WERI-Rb-1 (cell line): ENCODE data around the gene CNTNAP2.

Experiments
- DNase-seq: peaks from one replicate; pipeline ENCODE4 v3.0.0-alpha.2; 2020
- H3K27ac ChIP-seq: fragments of 250-450 bp; sonication (Bioruptor Pico); 2 replicates; pipeline ENCODE4 v1.5.1; 2020; ENCODE audit warnings: mild to moderate bottlenecking, moderate library complexity
- H3K27me3 ChIP-seq: fragments of 250-450 bp; sonication (Bioruptor Pico); 2 replicates; pipeline ENCODE4 v1.5.1; 2021; ENCODE audit warnings: mild to moderate bottlenecking, low read depth, moderate library complexity; ENCODE audit not compliant: insufficient read depth, severe bottlenecking
- H3K36me3 ChIP-seq: fragments of 250-450 bp; sonication (Bioruptor Pico); 2 replicates; pipeline ENCODE4 v1.5.1; 2020; ENCODE audit warnings: mild to moderate bottlenecking, moderate library complexity
- H3K4me3 ChIP-seq: 2 replicates; pipeline ENCODE4 v1.5.1; 2011; ENCODE audit warnings: low read depth, mild to moderate bottlenecking, control low read depth, low read length
- H3K9me3 ChIP-seq: fragments of 250-450 bp; sonication (Bioruptor Pico); 2 replicates; pipeline ENCODE4 v1.5.1; 2021; ENCODE audit warnings: mild to moderate bottlenecking, moderate library complexity; ENCODE audit not compliant: severe bottlenecking
- TF ChIP-seq, protein P1 (sequence below): IDR thresholded peaks from 2 replicates; pipeline ENCODE4 v1.5.1; 2011; ENCODE audit warnings: low read depth, mild to moderate bottlenecking, control low read depth, inconsistent platforms, low read length

CNTNAP2 gene

GRCh38 chr7:146791344-146792285 lies 675.0 kb downstream of the CNTNAP2 start:
- Histone ChIP-seq H3K27ac (no peak overlapping the region), H3K27me3 (no peaks in the 10 kb centered on the region), H3K9me3 (no peaks in the 10 kb centered on the region), H3K36me3 (no peaks in the 10 kb centered on the region), H3K4me3 (no peak overlapping the region)
- TF ChIP-seq, protein P1, sequence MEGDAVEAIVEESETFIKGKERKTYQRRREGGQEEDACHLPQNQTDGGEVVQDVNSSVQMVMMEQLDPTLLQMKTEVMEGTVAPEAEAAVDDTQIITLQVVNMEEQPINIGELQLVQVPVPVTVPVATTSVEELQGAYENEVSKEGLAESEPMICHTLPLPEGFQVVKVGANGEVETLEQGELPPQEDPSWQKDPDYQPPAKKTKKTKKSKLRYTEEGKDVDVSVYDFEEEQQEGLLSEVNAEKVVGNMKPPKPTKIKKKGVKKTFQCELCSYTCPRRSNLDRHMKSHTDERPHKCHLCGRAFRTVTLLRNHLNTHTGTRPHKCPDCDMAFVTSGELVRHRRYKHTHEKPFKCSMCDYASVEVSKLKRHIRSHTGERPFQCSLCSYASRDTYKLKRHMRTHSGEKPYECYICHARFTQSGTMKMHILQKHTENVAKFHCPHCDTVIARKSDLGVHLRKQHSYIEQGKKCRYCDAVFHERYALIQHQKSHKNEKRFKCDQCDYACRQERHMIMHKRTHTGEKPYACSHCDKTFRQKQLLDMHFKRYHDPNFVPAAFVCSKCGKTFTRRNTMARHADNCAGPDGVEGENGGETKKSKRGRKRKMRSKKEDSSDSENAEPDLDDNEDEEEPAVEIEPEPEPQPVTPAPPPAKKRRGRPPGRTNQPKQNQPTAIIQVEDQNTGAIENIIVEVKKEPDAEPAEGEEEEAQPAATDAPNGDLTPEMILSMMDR = no peak
- DNase-seq = no peak

- Histone ChIP-seq H3K27me3 (no peaks in the 10 kb centered on the region), H3K9me3 (no peaks in the 10 kb centered on the region), H3K27ac (no peak overlapping the region), H3K36me3 (no peaks in the 10 kb centered on the region), H3K4me3 (no peak overlapping the region)
- no peak for DNase-seq
- TF ChIP-seq, protein P1 = no peak
Observed at GRCh38 chr7:146804620-146805019, 688.0 kb downstream of the CNTNAP2 start.

- TF ChIP-seq, protein P1 = no peak
Observed at GRCh38 chr7:146805082-146805481, 688.5 kb downstream of the CNTNAP2 start.

GRCh38 chr7:146826329-146826728 lies 709.7 kb downstream of the CNTNAP2 start:
- TF ChIP-seq, protein P1 = no peak
- Histone ChIP-seq H3K4me3 (no peak overlapping the region), H3K27me3 (no peaks in the 10 kb centered on the region), H3K9me3 (no peaks in the 10 kb centered on the region), H3K27ac (no peak overlapping the region), H3K36me3 (no peaks in the 10 kb centered on the region)
- no peak for DNase-seq

More at GRCh38 chr7:146805082-146805481, 688.5 kb downstream of the CNTNAP2 start:
- Histone ChIP-seq H3K36me3 (no peaks in the 10 kb centered on the region), H3K27me3 (no peaks in the 10 kb centered on the region), H3K4me3 (no peak overlapping the region), H3K9me3 (no peaks in the 10 kb centered on the region), H3K27ac (no peak overlapping the region)
- no peak for DNase-seq

GRCh38 chr7:146830686-146831085 lies 714.1 kb downstream of the CNTNAP2 start:
- Histone ChIP-seq H3K27me3 (no peaks in the 10 kb centered on the region), H3K9me3 (no peaks in the 10 kb centered on the region), H3K27ac (no peak overlapping the region), H3K36me3 (no peaks in the 10 kb centered on the region), H3K4me3 (no peak overlapping the region)
- TF ChIP-seq, protein P1 = no peak
- no peak for DNase-seq

DNA sequence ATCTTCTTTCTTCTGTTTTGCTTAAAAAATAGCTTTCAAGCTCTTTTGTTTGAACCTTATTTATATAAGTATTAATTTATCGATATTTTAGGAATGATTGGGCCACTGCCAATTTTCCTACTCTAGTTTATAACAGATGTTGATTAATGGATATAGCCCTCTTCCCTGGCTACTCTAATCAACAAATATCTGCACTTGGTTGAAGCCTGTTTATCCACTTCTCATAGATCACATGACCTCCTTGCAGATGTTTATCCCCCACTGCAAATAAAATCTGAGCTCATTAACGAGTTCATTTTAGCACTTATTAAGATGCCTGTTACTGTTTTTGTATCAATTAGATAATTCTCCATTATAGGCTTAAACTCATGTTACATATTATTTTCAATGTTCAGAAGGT lies 715.3 kb downstream of the CNTNAP2 start:
- H3K27ac ChIP-seq = no peak overlapping the region
- no peak for DNase-seq
- H3K27me3 ChIP-seq = no peaks in the 10 kb centered on the region
- no peaks in the 10 kb centered on the region for H3K9me3 ChIP-seq
- no peaks in the 10 kb centered on the region for H3K36me3 ChIP-seq
- TF ChIP-seq, protein P1 = no peak
- H3K4me3 ChIP-seq = no peak overlapping the region
